HG03521 (cell line): ENCODE measurements around the gene ZFYVE21.

ENCODE experiments used
- ATAC-seq: cut with Tn5 transposase; IDR thresholded peaks from one replicate; pipeline ENCODE4 v1.9.1; 2021; ENCODE audit warnings: mild to moderate bottlenecking, moderate library complexity; ENCODE audit not compliant: unreplicated experiment

Gene ZFYVE21

GRCh38 chr14:103721334-103722120 lies 5.9 kb downstream of the ZFYVE21 start:
- no peak for ATAC-seq

GRCh38 chr14:103723748-103724081 lies 8.1 kb downstream of the ZFYVE21 start:
- ATAC-seq, result no peak

- no peak for ATAC-seq
Observed at GRCh38 chr14:103724116-103724515, 8.5 kb downstream of the ZFYVE21 start.

GRCh38 chr14:103725001-103725682 lies 9.5 kb downstream of the ZFYVE21 start:
- ATAC-seq, result no peak

- ATAC-seq, result no peak
Observed at GRCh38 chr14:103725739-103726395, 10.3 kb downstream of the ZFYVE21 start.

- ATAC-seq, result no peak
Observed at GRCh38 chr14:103726474-103726873, 10.9 kb downstream of the ZFYVE21 start.

- ATAC-seq, result no peak
Observed at GRCh38 chr14:103727313-103727980, 11.8 kb downstream of the ZFYVE21 start.

GRCh38 chr14:103728141-103728540 lies 12.5 kb downstream of the ZFYVE21 start:
- no peak for ATAC-seq

- ATAC-seq, result no peak
Observed at GRCh38 chr14:103728721-103729120, 13.1 kb downstream of the ZFYVE21 start.

- ATAC-seq, result no peak
Observed at GRCh38 chr14:103729496-103730448, 14.2 kb downstream of the ZFYVE21 start.

- ATAC-seq, result no peak
Observed at GRCh38 chr14:103730490-103731035, 15.0 kb downstream of the ZFYVE21 start.

GRCh38 chr14:103731481-103731880 lies 15.9 kb downstream of the ZFYVE21 start:
- ATAC-seq, result no peak

GRCh38 chr14:103731916-103732867 lies 16.6 kb downstream of the ZFYVE21 start:
- ATAC-seq, result no peak

GRCh38 chr14:103732868-103733620 lies 17.4 kb downstream of the ZFYVE21 start:
- no peak for ATAC-seq

- no peak for ATAC-seq
Observed at GRCh38 chr14:103733651-103734050, 18.0 kb downstream of the ZFYVE21 start.

- no peak for ATAC-seq
Observed at GRCh38 chr14:103734081-103734888, 18.7 kb downstream of the ZFYVE21 start.

GRCh38 chr14:103735022-103735421 lies 19.4 kb downstream of the ZFYVE21 start:
- ATAC-seq, result no peak
